NCI-H1930 (cell line): ENCODE data around the gene DGAT2.

Source experiments
- DNase-seq, 2 experiments: peaks; one replicate each; lab custom pipeline; 2025; lab: John Stamatoyannopoulos, UW

Gene DGAT2

GRCh38 chr11:75826461-75827230, 58.1 kb downstream of the DGAT2 start:
- DNase-seq, result no peak

GRCh38 chr11:75827562-75827961, 59.0 kb downstream of the DGAT2 start:
- DNase-seq, result no peak

- no peak for DNase-seq
Measured at GRCh38 chr11:75831915-75832502, 63.4 kb downstream of the DGAT2 start.

GRCh38 chr11:75834728-75835127, 66.2 kb downstream of the DGAT2 start:
- no peak for DNase-seq

- no peak for DNase-seq
Measured at GRCh38 chr11:75836417-75836816, 67.8 kb downstream of the DGAT2 start.

GRCh38 chr11:75839851-75840250, 71.3 kb downstream of the DGAT2 start:
- DNase-seq, result no peak

GRCh38 chr11:75840522-75840921, 71.9 kb downstream of the DGAT2 start:
- no peak for DNase-seq

GRCh38 chr11:75841739-75842138, 73.2 kb downstream of the DGAT2 start:
- DNase-seq, result no peak

- DNase-seq, result no peak
Measured at GRCh38 chr11:75845324-75845723, 76.7 kb downstream of the DGAT2 start.

- no peak for DNase-seq
Measured at GRCh38 chr11:75849894-75850293, 81.3 kb downstream of the DGAT2 start.

- DNase-seq, result no peak
Measured at GRCh38 chr11:75850787-75851186, 82.2 kb downstream of the DGAT2 start.
